K562 (cell line): ENCODE data around the gene PPP2R2D. TPM values are rescaled to one million over a fixed set of nuclear protein-coding genes. Genes with fewer than 3 reads are reported as not detected.

Source experiments
- ATAC-seq: fragments of 200-7000 bp; cut with Tn5 transposase; 3 replicates; pipeline ENCODE4 v1.9.1; 2020; ENCODE audit warnings: moderate library complexity
- BruUV-seq: library from RNA; stranded (reverse); fragments of 400-500 nt; replicated peaks from 2 replicates; lab custom pipeline; 2021; lab: Mats Ljungman, UMichigan
- CTCF ChIA-PET: fragments of 300-600 bp; formaldehyde crosslinking; extraction: SDS; loops from one replicate; lab custom pipeline; 2021; ENCODE audit warnings: low intra/inter-chr PET ratio; lab: Yijun Ruan, JAX
- POLR2A ChIA-PET: fragments of 300-600, 350-650 bp; sonication (Branson Sonifier 250); formaldehyde crosslinking; extraction: SDS; loops from one replicate; lab custom pipeline; 2021; ENCODE audit warnings: antibody characterized with exemption, inconsistent platforms; lab: Yijun Ruan, JAX
- DNase-seq, 4 experiments: peaks; one replicate each; pipeline versions ENCODE4 v3.0.0 to v3.0.0-alpha.2; 2011 to 2018; ENCODE audit warnings: low spot score in 3 of 4, mixed read lengths in 3 of 4; ENCODE audit errors: extremely low read depth in 1 of 4
- FAIRE-seq: peaks from 2 replicates; lab custom pipeline; 2011; peaks lifted over from hg19 to GRCh38; lab: Jason Lieb, UNC
- H2AFZ ChIP-seq: 2 replicates; pipeline ENCODE4 v1.6.0; 2011; ENCODE audit warnings: low read depth, low read length, control low read depth, inconsistent platforms
- H3K27ac ChIP-seq: fragments of 200-600 bp; 3 replicates; pipeline ENCODE4 v1.8.0; 2011; ENCODE audit warnings: low read depth, mild to moderate bottlenecking, control low read depth, inconsistent platforms, low read length, moderate library complexity, mixed read lengths; ENCODE audit errors: extremely low read depth
- H3K27me3 ChIP-seq, 2 experiments: fragments of 300-600 bp in 1 of 2; 2 replicates in 1 of 2; 3 replicates in 1 of 2; pipeline versions ENCODE4 v1.6.0 to v1.8.0; 2011; ENCODE audit warnings: inconsistent platforms in 2 of 2, low read length in 2 of 2, mild to moderate bottlenecking in 1 of 2, mixed read lengths in 1 of 2, moderate library complexity in 1 of 2; ENCODE audit not compliant: control insufficient read depth in 2 of 2, insufficient read depth in 2 of 2
- H3K36me3 ChIP-seq: fragments of 300-600 bp; 3 replicates; pipeline ENCODE4 v1.8.0; 2011; ENCODE audit warnings: mild to moderate bottlenecking, low read length, inconsistent platforms; ENCODE audit not compliant: control insufficient read depth, insufficient read depth
- H3K4me1 ChIP-seq, 2 experiments: fragments of 200-600 bp in 1 of 2; replicated peaks in 1 of 2; 2 replicates in 1 of 2; 3 replicates in 1 of 2; pipeline versions ENCODE4 v1.5.1 to v1.8.0; 2011; ENCODE audit warnings: inconsistent platforms in 2 of 2, low read length in 2 of 2, mild to moderate bottlenecking in 1 of 2, mixed read lengths in 1 of 2, moderate library complexity in 1 of 2; ENCODE audit not compliant: control insufficient read depth in 2 of 2, insufficient read depth in 2 of 2
- H3K4me2 ChIP-seq: 2 replicates; pipeline ENCODE4 v1.6.1; 2011; ENCODE audit warnings: low read length, control low read depth, inconsistent platforms, mixed read lengths; ENCODE audit not compliant: insufficient read depth
- H3K4me3 ChIP-seq: fragments of 200-600 bp; sonication (generic), shearing (Covaris generic); 2 replicates; pipeline ENCODE4 v1.5.1; 2016; ENCODE audit warnings: control low read depth, inconsistent platforms
- H3K79me2 ChIP-seq: fragments of 200-600 bp; 3 replicates; pipeline ENCODE4 v1.8.0; 2011; ENCODE audit warnings: low read length, inconsistent platforms; ENCODE audit not compliant: control insufficient read depth, insufficient read depth
- H3K9ac ChIP-seq, 2 experiments: 2 replicates each; pipeline versions ENCODE4 v1.6.0 to v1.6.1; 2011; ENCODE audit warnings: low read depth in 2 of 2, low read length in 2 of 2, control low read depth in 1 of 2, inconsistent platforms in 1 of 2, mild to moderate bottlenecking in 1 of 2, mixed read lengths in 1 of 2; ENCODE audit not compliant: insufficient read depth in 1 of 2
- H3K9me1 ChIP-seq: one replicate; pipeline ENCODE4 v1.6.0; 2011; ENCODE audit warnings: inconsistent platforms, mild to moderate bottlenecking, low read length, moderate library complexity; ENCODE audit not compliant: control insufficient read depth, insufficient read depth
- H3K9me3 ChIP-seq: replicated peaks from 2 replicates; pipeline ENCODE4 v1.5.1; 2011; ENCODE audit warnings: low read depth, low read length, inconsistent platforms; ENCODE audit not compliant: control insufficient read depth, insufficient read depth
- H4K20me1 ChIP-seq: replicated peaks from 2 replicates; pipeline ENCODE4 v1.6.1; 2011; ENCODE audit warnings: low read length, inconsistent platforms, mixed read lengths; ENCODE audit not compliant: control insufficient read depth, insufficient read depth
- CHCHD3 ChIP-seq: fragments of 250-450 bp; sonication (Bioruptor Pico); IDR thresholded peaks from 2 replicates; pipeline ENCODE4 v2.1.2; 2022; ENCODE audit warnings: mild to moderate bottlenecking
- HNRNPLL ChIP-seq: fragments of 200-400 bp; formaldehyde crosslinking; IDR thresholded peaks from 2 replicates; pipeline ENCODE4 v1.6.1; 2017; ENCODE audit warnings: low read length, low read depth, mild to moderate bottlenecking; ENCODE audit not compliant: poor library complexity, severe bottlenecking
- KDM2B ChIP-seq: fragments of 250-450 bp; sonication (Bioruptor Pico); IDR thresholded peaks from 2 replicates; pipeline ENCODE4 v1.8.0; 2021; ENCODE audit warnings: mild to moderate bottlenecking, moderate library complexity
- LEF1 ChIP-seq: fragments of 450-650 bp; IDR thresholded peaks from 2 replicates; pipeline ENCODE4 v1.6.1; 2016; ENCODE audit warnings: mild to moderate bottlenecking
- MIER1 ChIP-seq: fragments of 450-650 bp; IDR thresholded peaks from 2 replicates; pipeline ENCODE4 v1.6.1; 2016; ENCODE audit warnings: antibody characterized with exemption, mild to moderate bottlenecking, low read depth
- RBM22 ChIP-seq: fragments of 200-400 bp; formaldehyde crosslinking; IDR thresholded peaks from 2 replicates; pipeline ENCODE4 v1.6.1; 2018; ENCODE audit warnings: low read length, low read depth; ENCODE audit not compliant: poor library complexity, severe bottlenecking
- RUNX1 ChIP-seq: sonication (generic); IDR thresholded peaks from 2 replicates; pipeline ENCODE4 v1.6.1; 2016; ENCODE audit warnings: antibody characterized with exemption, low read depth
- SIN3B ChIP-seq: fragments of 450-650 bp; IDR thresholded peaks from 2 replicates; pipeline ENCODE4 v1.6.1; 2017; ENCODE audit warnings: low read depth, mild to moderate bottlenecking, moderate library complexity
- TCF7L2 ChIP-seq: fragments of 150-350 bp; IDR thresholded peaks from 2 replicates; pipeline ENCODE4 v1.6.1; 2016; ENCODE audit warnings: low read depth, mild to moderate bottlenecking, low read length, moderate library complexity
- ZNF133 ChIP-seq: fragments of 250-450 bp; sonication (Bioruptor Pico); IDR thresholded peaks from 2 replicates; pipeline ENCODE4 v1.4.0; 2020; ENCODE audit warnings: mild to moderate bottlenecking
- ZNF551 ChIP-seq: fragments of 250-450 bp; sonication (Bioruptor Pico); IDR thresholded peaks from 2 replicates; pipeline ENCODE4 v1.5.0; 2021; ENCODE audit warnings: mild to moderate bottlenecking, moderate library complexity
- ZNF644 ChIP-seq: fragments of 200-800 bp; sonication (Bioruptor generic); IDR thresholded peaks from 2 replicates; pipeline ENCODE4 v1.6.1; 2016; ENCODE audit warnings: low read depth, missing genetic modification characterization, missing compliant biosample characterization
- WGBS: fragments of 100-300 bp; shearing (Covaris generic); methylation state at CpG from one replicate; pipeline ENCODE4 v1.1.6; 2016; ENCODE audit warnings: low coverage, mixed read lengths; ENCODE audit not compliant: insufficient coverage; ENCODE audit errors: missing lambda C conversion rate; 5-methylcytosine and 5-hydroxymethylcytosine counted together
- in situ Hi-C: fragments of 300-500 bp; cut with MboI; formaldehyde crosslinking; loops from 4 replicates; pipeline ENCODE4 v1.15.0; 2018; ENCODE audit warnings: inconsistent platforms, mixed read lengths
- intact Hi-C: fragments of 100-400 bp; cut with micrococcal nuclease; formaldehyde crosslinking; loops from 2 replicates; pipeline ENCODE4 v1.14.2; 2022
- polyA plus RNA-seq, 8 experiments: library from polyadenylated mRNA; depleted of rRNA in 4 of 8; stranded (reverse) in 5 of 8; unstranded in 3 of 8; fragments of >200 nt; fragmentation: Nextera tagmentation in 2 of 8; fragmentation: Illumina TruSeq in 1 of 8; extraction: Ambion mirVana in 2 of 8; extraction: Trizol in 1 of 8; gene quantifications; 2 replicates each; pipeline versions ENCODE4 v1.2.1 to v1.2.3, GENCODE V29; 2011 to 2014; ENCODE audit warnings: inconsistent platforms in 1 of 8, missing spikeins in 1 of 8
- total RNA-seq, 7 experiments: library from RNA; depleted of rRNA in 6 of 7; stranded (reverse); fragments of >200 nt in 6 of 7; fragmentation: Illumina TruSeq in 2 of 7; extraction: Trizol in 2 of 7; gene quantifications; 2 replicates each; pipeline versions ENCODE4 v1.2.1 to v1.2.3, GENCODE V29; 2011 to 2021; ENCODE audit warnings: low replicate concordance in 1 of 7
- TF ChIP-seq, protein P1 (sequence below), 2 experiments: fragments of 250-450 bp in 1 of 2; fragments of 450-650 bp in 1 of 2; sonication (Bioruptor Pico) in 1 of 2; IDR thresholded peaks; 2 replicates each; pipeline versions ENCODE4 v1.6.1 to v1.8.0; 2016 to 2021; ENCODE audit warnings: mild to moderate bottlenecking in 2 of 2, moderate library complexity in 2 of 2, missing compliant biosample characterization in 1 of 2, missing genetic modification characterization in 1 of 2
- TF ChIP-seq, protein P2 (sequence below): fragments of 450-650 bp; formaldehyde crosslinking; IDR thresholded peaks from 2 replicates; pipeline ENCODE4 v1.4.0; 2022; ENCODE audit warnings: missing genetic modification characterization
- TF ChIP-seq, protein P3 (sequence below), 2 experiments: fragments of 450-650 bp; conservative IDR thresholded peaks; 2 replicates each; pipeline ENCODE4 v1.6.1; 2017; ENCODE audit warnings: mild to moderate bottlenecking in 2 of 2, moderate library complexity in 2 of 2
- TF ChIP-seq, protein P4 (sequence below), 3 experiments: IDR thresholded peaks in 2 of 3; conservative IDR thresholded peaks in 1 of 3; 2 replicates each; pipeline ENCODE4 v1.5.1; 2011 to 2012; ENCODE audit warnings: low read length in 3 of 3, mild to moderate bottlenecking in 3 of 3, control low read depth in 2 of 3, improper control_type of control experiment in 1 of 3, inconsistent platforms in 1 of 3, low read depth in 1 of 3, mixed read lengths in 1 of 3, moderate library complexity in 1 of 3; ENCODE audit not compliant: insufficient read depth in 2 of 3
- TF ChIP-seq, protein P5 (sequence below), 2 experiments: fragments of 450-650 bp in 1 of 2; sonication (generic) in 1 of 2; formaldehyde crosslinking; conservative IDR thresholded peaks; 2 replicates each; pipeline versions ENCODE4 v1.4.0 to v1.8.1; 2020 to 2022; ENCODE audit warnings: mild to moderate bottlenecking in 1 of 2, missing genetic modification reagents in 1 of 2

PPP2R2D gene
- total and polyA plus RNA-seq, 9 of the 15 experiments (the other 6 are each of a cell fraction or from before 2014, with no cell fraction given) = 1.9 to 37.0 (median 26.8) TPM

DNA sequence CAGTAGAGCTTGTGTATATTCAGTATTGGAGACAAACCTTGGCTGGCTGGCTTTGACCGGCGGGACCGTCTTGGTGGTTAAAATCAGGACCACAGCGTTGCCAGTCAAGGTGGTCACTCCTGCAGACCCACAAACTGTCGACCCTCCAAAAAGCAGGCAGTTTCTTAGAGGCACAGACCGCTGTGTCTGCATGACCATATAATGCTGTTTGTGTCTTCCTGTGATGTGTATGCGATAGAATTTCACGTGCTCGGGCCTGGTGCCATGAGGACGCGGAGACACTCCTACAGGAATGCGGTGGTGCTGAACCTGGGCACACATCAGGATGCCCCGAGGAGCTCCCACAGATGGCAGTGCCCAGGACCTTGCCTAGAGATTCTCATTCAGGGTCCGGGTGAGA, 46.1 kb downstream of the PPP2R2D start:
- 98% methylated on average over 12 of the region's 14 CpGs for WGBS
- CTCF ChIA-PET = no interaction called here
- no peak for FAIRE-seq
- no peak for TF ChIP-seq RBM22
- no peak for TF ChIP-seq ZNF644 (tag)
- TF ChIP-seq, protein P1, sequence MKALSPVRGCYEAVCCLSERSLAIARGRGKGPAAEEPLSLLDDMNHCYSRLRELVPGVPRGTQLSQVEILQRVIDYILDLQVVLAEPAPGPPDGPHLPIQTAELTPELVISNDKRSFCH (CRISPR knock-in tag; IDR thresholded peaks at IDR 0.05) = no peak
- TF ChIP-seq, protein P1 (tag; IDR thresholded peaks at IDR 0.05) = no peak
- TF ChIP-seq, protein P2, sequence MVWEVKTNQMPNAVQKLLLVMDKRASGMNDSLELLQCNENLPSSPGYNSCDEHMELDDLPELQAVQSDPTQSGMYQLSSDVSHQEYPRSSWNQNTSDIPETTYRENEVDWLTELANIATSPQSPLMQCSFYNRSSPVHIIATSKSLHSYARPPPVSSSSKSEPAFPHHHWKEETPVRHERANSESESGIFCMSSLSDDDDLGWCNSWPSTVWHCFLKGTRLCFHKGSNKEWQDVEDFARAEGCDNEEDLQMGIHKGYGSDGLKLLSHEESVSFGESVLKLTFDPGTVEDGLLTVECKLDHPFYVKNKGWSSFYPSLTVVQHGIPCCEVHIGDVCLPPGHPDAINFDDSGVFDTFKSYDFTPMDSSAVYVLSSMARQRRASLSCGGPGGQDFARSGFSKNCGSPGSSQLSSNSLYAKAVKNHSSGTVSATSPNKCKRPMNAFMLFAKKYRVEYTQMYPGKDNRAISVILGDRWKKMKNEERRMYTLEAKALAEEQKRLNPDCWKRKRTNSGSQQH (CRISPR knock-in tag) = no peak
- no peak for TF ChIP-seq HNRNPLL
- no peak for TF ChIP-seq LEF1
- TF ChIP-seq ZNF551 = no peak
- TF ChIP-seq TCF7L2 = no peak
- TF ChIP-seq, protein P3, sequence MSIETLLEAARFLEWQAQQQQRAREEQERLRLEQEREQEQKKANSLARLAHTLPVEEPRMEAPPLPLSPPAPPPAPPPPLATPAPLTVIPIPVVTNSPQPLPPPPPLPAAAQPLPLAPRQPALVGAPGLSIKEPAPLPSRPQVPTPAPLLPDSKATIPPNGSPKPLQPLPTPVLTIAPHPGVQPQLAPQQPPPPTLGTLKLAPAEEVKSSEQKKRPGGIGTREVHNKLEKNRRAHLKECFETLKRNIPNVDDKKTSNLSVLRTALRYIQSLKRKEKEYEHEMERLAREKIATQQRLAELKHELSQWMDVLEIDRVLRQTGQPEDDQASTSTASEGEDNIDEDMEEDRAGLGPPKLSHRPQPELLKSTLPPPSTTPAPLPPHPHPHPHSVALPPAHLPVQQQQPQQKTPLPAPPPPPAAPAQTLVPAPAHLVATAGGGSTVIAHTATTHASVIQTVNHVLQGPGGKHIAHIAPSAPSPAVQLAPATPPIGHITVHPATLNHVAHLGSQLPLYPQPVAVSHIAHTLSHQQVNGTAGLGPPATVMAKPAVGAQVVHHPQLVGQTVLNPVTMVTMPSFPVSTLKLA (conservative IDR thresholded peaks at IDR 0.05) = no peak
- no peak for TF ChIP-seq RUNX1
- no peak for TF ChIP-seq CHCHD3 (CRISPR knock-in tag)
- TF ChIP-seq MIER1 = no peak
- TF ChIP-seq, protein P4, sequence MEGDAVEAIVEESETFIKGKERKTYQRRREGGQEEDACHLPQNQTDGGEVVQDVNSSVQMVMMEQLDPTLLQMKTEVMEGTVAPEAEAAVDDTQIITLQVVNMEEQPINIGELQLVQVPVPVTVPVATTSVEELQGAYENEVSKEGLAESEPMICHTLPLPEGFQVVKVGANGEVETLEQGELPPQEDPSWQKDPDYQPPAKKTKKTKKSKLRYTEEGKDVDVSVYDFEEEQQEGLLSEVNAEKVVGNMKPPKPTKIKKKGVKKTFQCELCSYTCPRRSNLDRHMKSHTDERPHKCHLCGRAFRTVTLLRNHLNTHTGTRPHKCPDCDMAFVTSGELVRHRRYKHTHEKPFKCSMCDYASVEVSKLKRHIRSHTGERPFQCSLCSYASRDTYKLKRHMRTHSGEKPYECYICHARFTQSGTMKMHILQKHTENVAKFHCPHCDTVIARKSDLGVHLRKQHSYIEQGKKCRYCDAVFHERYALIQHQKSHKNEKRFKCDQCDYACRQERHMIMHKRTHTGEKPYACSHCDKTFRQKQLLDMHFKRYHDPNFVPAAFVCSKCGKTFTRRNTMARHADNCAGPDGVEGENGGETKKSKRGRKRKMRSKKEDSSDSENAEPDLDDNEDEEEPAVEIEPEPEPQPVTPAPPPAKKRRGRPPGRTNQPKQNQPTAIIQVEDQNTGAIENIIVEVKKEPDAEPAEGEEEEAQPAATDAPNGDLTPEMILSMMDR (IDR thresholded peaks at IDR 0.05 in 2 of 3, conservative IDR thresholded peaks at IDR 0.05 in 1 of 3; ENCODE audit: insufficient read depth in 2 of 3, low read depth in 1 of 3, low read length in 3 of 3) = no peak
- TF ChIP-seq SIN3B = no peak
- TF ChIP-seq KDM2B (CRISPR knock-in tag) = no peak
- TF ChIP-seq ZNF133 = no peak
- TF ChIP-seq, protein P5, sequence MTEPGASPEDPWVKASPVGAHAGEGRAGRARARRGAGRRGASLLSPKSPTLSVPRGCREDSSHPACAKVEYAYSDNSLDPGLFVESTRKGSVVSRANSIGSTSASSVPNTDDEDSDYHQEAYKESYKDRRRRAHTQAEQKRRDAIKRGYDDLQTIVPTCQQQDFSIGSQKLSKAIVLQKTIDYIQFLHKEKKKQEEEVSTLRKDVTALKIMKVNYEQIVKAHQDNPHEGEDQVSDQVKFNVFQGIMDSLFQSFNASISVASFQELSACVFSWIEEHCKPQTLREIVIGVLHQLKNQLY (CRISPR knock-in tag; conservative IDR thresholded peaks at IDR 0.05) = no peak

More for the DNA sequence above, 46.1 kb downstream of the PPP2R2D start:
- in situ Hi-C loops (no loop called here), intact Hi-C loops (no loop called here)
- no peak for ATAC-seq
- Histone ChIP-seq H4K20me1 (no peaks in the 10 kb centered on the region), H3K36me3 (peaks cover 91% of the 10 kb centered on the region; the same call in 2 of the 3 replicates), H2AFZ (no peak overlapping the region), H3K79me2 (no peaks in the 10 kb centered on the region), H3K9me1 (no peaks in the 10 kb centered on the region), H3K4me1 (no peaks in the 10 kb centered on the region), H3K4me2 (no peak overlapping the region), H3K9ac (no peak overlapping the region), H3K27ac (no peak overlapping the region), H3K27me3 (no peaks in the 10 kb centered on the region), H3K4me3 (no peak overlapping the region), H3K9me3 (no peaks in the 10 kb centered on the region)
- POLR2A ChIA-PET = interaction anchor here (0.6 kb wide), 1 partner anchor 39 kb away, joined by 4 read pairs; no protein-coding TSS in a partner anchor
- DNase-seq = no peak
- BruUV-seq = no TSS peak
